K562 (cell line): ENCODE measurements around the gene SLC25A21. TPM values are rescaled to one million over a fixed set of nuclear protein-coding genes. Genes with fewer than 3 reads are reported as not detected.

ENCODE experiments used
- ARID1B ChIP-seq: fragments of 450-650 bp; IDR thresholded peaks from 2 replicates; pipeline ENCODE4 v1.6.1; 2016; ENCODE audit warnings: antibody characterized with exemption, mild to moderate bottlenecking, inconsistent platforms
- CTCF ChIP-seq, 3 experiments: IDR thresholded peaks in 2 of 3; conservative IDR thresholded peaks in 1 of 3; 2 replicates each; pipeline ENCODE4 v1.5.1; 2011 to 2012; ENCODE audit warnings: low read length in 3 of 3, mild to moderate bottlenecking in 3 of 3, control low read depth in 2 of 3, improper control_type of control experiment in 1 of 3, inconsistent platforms in 1 of 3, low read depth in 1 of 3, mixed read lengths in 1 of 3, moderate library complexity in 1 of 3; ENCODE audit not compliant: insufficient read depth in 2 of 3
- ERF ChIP-seq: fragments of 450-650 bp; formaldehyde crosslinking; IDR thresholded peaks from 2 replicates; pipeline ENCODE4 v1.4.0; 2020; ENCODE audit warnings: mild to moderate bottlenecking, mixed read lengths
- FUS ChIP-seq: fragments of 200-400 bp; formaldehyde crosslinking; optimal IDR thresholded peaks from 2 replicates; pipeline ENCODE3; 2017; ENCODE audit warnings: low read depth, low read length
- NEUROD1 ChIP-seq: fragments of 150-350 bp; IDR thresholded peaks from 2 replicates; pipeline ENCODE4 v1.6.1; 2014; ENCODE audit warnings: borderline replicate concordance, low read length, low read depth; ENCODE audit not compliant: partially characterized antibody
- SRSF7 ChIP-seq: fragments of 200-400 bp; formaldehyde crosslinking; optimal IDR thresholded peaks from 2 replicates; pipeline ENCODE3; 2017; ENCODE audit warnings: mild to moderate bottlenecking, low read depth, low read length
- TFAP4 ChIP-seq: sonication (generic); formaldehyde crosslinking; IDR thresholded peaks from 2 replicates; pipeline ENCODE4 v1.8.0; 2022; ENCODE audit warnings: missing genetic modification reagents, mild to moderate bottlenecking, moderate library complexity, borderline replicate concordance
- WHSC1 ChIP-seq: IDR thresholded peaks from one replicate; pipeline ENCODE4 v1.6.1; 2012; ENCODE audit warnings: low read length, control low read depth, inconsistent platforms
- ZBTB11 ChIP-seq, 3 experiments: fragments of 200-800 bp in 1 of 3; fragments of 250-450 bp in 1 of 3; fragments of 450-650 bp in 1 of 3; sonication (Bioruptor Pico) in 1 of 3; sonication (Bioruptor generic) in 1 of 3; formaldehyde crosslinking in 1 of 3; IDR thresholded peaks; 2 replicates each; pipeline versions ENCODE4 v1.6.1 to v1.8.0; 2016 to 2022; ENCODE audit warnings: mild to moderate bottlenecking in 2 of 3, missing genetic modification characterization in 2 of 3, missing compliant biosample characterization in 1 of 3, moderate library complexity in 1 of 3
- ZNF699 ChIP-seq: fragments of 250-450 bp; sonication (Bioruptor Pico); IDR thresholded peaks from 2 replicates; pipeline ENCODE4 v1.8.0; 2021; ENCODE audit warnings: mild to moderate bottlenecking, moderate library complexity; ENCODE audit not compliant: insufficient replicate concordance
- polyA plus RNA-seq, 8 experiments: library from polyadenylated mRNA; depleted of rRNA in 4 of 8; stranded (reverse) in 5 of 8; unstranded in 3 of 8; fragments of >200 nt; fragmentation: Nextera tagmentation in 2 of 8; fragmentation: Illumina TruSeq in 1 of 8; extraction: Ambion mirVana in 2 of 8; extraction: Trizol in 1 of 8; gene quantifications; 2 replicates each; pipeline versions ENCODE4 v1.2.1 to v1.2.3, GENCODE V29; 2011 to 2014; ENCODE audit warnings: inconsistent platforms in 1 of 8, missing spikeins in 1 of 8
- total RNA-seq, 7 experiments: library from RNA; depleted of rRNA in 6 of 7; stranded (reverse); fragments of >200 nt in 6 of 7; fragmentation: Illumina TruSeq in 2 of 7; extraction: Trizol in 2 of 7; gene quantifications; 2 replicates each; pipeline versions ENCODE4 v1.2.1 to v1.2.3, GENCODE V29; 2011 to 2021; ENCODE audit warnings: low replicate concordance in 1 of 7

SLC25A21 gene
- total and polyA plus RNA-seq, 9 of the 15 experiments (the other 6 are each of a cell fraction or from before 2014, with no cell fraction given), result 15.2 to 46.7 (median 28.7) TPM

- TF ChIP-seq CTCF (IDR thresholded peaks at IDR 0.05 in 2 of 3, conservative IDR thresholded peaks at IDR 0.05 in 1 of 3; ENCODE audit: insufficient read depth in 2 of 3, low read depth in 1 of 3, low read length in 3 of 3), result 0 out of 6 replicates have a peak, but pooled peaks of 1 of the 3 experiments have one; percentile 6
- TF ChIP-seq ERF (CRISPR knock-in tag), result no peak
- TF ChIP-seq SRSF7, result no peak
- TF ChIP-seq ARID1B, result peak; percentile 51
- TF ChIP-seq FUS, result no peak
- peak; percentile 9; the same call in 1 of the 2 replicates for TF ChIP-seq TFAP4 (CRISPR knock-in tag)
- TF ChIP-seq ZNF699 (CRISPR knock-in tag), result no peak
- no peak for TF ChIP-seq WHSC1
- TF ChIP-seq NEUROD1, result peak; percentile 41
- peak; percentile 90 to 98 (median 97) for TF ChIP-seq ZBTB11 (CRISPR knock-in tag; IDR thresholded peaks at IDR 0.05)
Measured at GRCh38 chr14:37172024-37172869, at the start of gene SLC25A21 (continued).
